GM12801 (cell line): ENCODE results near the gene PRELID1.

Source experiments
- CTCF ChIP-seq: IDR thresholded peaks from one replicate; pipeline ENCODE4 v1.5.1; 2011; ENCODE audit warnings: control low read depth; ENCODE audit not compliant: insufficient read length; ENCODE audit errors: extremely low read depth

Gene PRELID1

GRCh38 chr5:177303121-177303924 is at the start of gene PRELID1, which contains the start of gene RAB24:
Gene PRELID1 (plus strand): TSS chr5:177303799. CDS start chr5:177303986, 187 bp downstream.
Gene RAB24 (minus strand): TSS chr5:177303719. CDS start chr5:177303288, 431 bp downstream.
- TF ChIP-seq CTCF = no peak

GRCh38 chr5:177256296-177256695 is 47.3 kb upstream of the PRELID1 start:
- TF ChIP-seq CTCF = no peak

- no peak for TF ChIP-seq CTCF
Measured at GRCh38 chr5:177260961-177261360, 42.6 kb upstream of the PRELID1 start.

DNA sequence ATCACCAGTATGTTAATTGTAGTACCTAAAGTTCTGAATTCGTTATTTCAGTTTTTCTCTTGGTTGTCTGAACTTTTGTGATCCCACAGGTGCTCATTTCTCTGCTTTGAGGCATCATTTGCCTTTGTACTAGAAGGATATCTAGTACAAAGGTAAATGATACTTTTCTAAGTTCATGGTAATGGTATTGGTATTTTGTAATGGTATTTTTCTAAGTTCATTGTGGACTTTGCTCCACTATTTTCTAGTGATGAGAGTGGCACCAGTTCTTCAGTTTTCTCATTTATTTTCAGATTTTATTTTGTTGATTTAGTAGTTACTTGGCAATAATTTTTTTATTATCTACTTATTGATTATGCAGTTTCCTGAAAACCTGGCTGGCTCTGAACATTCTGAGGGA is 42.1 kb upstream of the PRELID1 start:
- no peak for TF ChIP-seq CTCF

GRCh38 chr5:177264178-177264577 is 39.4 kb upstream of the PRELID1 start:
- no peak for TF ChIP-seq CTCF

DNA sequence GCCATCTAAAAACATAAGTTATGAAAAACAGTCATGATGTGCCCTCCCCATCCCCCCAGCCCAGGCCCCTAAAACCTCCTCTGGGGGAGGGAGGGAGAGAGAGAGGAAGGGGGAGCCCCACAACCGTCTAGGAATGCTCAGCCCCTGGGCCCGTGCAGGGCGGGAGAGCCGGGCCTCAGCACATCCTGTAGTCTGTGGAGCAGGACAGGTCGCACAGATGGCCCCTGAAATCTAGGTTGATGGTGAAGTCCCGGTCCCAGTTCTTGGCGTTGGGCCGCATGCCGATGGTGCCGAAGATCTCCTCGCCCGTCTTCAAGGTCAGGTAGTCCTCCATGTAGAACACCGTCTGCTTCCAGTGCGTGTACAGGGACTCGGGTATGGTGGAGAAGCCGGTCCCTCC is 38.2 kb upstream of the PRELID1 start:
- no peak for TF ChIP-seq CTCF

GRCh38 chr5:177269232-177269895 is 34.2 kb upstream of the PRELID1 start:
- TF ChIP-seq CTCF = no peak
